Iris pigment epithelial cell (primary cell): ENCODE results near the gene PCDHGB3.
"Not testable (repeated sequence)": the region's sequence is repeated elsewhere in the genome, so short reads cannot be mapped to it uniquely, and the experiment has no call there.

ENCODE experiments used
- DNase-seq: peaks from one replicate; pipeline ENCODE4 v3.0.0-alpha.2; 2011; ENCODE audit warnings: low read depth

Gene PCDHGB3

DNA sequence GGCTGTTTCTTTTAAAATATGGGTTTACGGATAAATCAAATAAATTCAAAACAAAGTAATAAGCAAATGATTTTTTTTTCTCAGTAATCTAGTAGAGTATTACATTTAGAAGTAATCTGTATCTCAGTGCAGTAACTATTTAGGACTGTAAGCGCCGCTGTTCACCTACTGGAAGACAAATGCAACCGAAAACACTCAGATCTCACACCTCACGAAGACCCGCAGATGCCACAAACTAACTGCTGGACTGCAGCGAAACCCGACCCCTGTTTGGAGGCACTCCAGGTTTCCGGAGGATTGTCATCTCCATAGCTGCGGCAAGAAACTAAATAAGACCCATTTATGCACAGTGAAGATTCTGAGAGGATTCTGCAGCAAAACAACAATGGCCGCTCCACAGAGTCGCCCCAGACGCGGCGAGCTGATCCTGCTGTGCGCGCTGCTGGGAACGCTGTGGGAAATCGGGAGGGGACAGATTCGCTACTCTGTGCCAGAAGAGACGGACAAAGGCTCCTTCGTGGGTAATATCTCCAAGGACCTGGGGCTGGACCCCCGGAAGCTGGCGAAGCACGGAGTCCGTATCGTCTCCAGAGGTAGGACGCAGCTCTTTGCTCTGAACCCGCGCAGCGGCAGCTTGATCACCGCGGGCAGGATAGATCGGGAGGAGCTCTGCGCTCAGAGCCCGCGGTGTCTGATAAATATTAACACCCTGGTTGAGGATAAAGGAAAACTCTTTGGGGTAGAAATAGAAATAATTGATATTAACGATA is 22.6 kb downstream of the PCDHGB3 start, which contains the start of gene PCDHGA8:
TSS of gene PCDHGA8 (plus strand) at position 205 of the 770 bp plus-strand sequence. CDS start at position 386, 181 bp downstream.
- peak; percentile 27 for DNase-seq

DNA sequence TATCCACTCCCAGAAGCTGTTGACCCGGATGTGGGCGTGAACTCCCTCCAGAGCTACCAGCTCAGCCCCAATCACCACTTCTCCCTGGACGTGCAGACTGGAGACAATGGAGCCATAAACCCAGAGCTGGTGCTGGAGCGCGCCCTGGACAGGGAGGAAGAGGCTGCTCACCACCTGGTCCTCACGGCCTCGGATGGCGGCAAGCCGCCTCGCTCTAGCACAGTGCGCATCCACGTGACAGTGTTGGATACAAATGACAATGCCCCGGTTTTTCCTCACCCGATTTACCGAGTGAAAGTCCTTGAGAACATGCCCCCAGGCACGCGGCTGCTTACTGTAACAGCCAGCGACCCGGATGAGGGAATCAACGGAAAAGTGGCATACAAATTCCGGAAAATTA is 23.2 kb downstream of the PCDHGB3 start:
- no peak for DNase-seq

DNA sequence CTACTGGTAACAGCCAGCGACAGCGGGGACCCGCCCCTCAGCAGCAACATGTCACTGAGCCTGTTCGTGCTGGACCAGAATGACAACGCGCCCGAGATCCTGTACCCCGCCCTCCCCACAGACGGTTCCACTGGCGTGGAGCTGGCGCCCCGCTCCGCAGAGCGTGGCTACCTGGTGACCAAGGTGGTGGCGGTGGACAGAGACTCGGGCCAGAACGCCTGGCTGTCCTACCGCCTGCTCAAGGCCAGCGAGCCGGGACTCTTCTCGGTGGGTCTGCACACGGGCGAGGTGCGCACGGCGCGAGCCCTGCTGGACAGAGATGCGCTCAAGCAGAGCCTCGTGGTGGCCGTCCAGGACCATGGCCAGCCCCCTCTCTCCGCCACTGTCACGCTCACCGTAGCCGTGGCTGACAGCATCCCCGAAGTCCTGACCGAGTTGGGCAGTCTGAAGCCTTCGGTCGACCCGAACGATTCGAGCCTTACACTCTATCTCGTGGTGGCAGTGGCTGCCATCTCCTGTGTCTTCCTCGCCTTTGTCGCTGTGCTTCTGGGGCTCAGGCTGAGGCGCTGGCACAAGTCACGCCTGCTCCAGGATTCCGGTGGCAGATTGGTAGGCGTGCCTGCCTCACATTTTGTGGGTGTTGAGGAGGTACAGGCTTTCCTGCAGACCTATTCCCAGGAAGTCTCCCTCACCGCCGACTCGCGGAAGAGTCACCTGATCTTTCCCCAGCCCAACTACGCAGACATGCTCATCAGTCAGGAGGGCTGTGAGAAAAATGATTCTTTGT is 24.6 kb downstream of the PCDHGB3 start:
- DNase-seq: not testable (repeated sequence)

DNA sequence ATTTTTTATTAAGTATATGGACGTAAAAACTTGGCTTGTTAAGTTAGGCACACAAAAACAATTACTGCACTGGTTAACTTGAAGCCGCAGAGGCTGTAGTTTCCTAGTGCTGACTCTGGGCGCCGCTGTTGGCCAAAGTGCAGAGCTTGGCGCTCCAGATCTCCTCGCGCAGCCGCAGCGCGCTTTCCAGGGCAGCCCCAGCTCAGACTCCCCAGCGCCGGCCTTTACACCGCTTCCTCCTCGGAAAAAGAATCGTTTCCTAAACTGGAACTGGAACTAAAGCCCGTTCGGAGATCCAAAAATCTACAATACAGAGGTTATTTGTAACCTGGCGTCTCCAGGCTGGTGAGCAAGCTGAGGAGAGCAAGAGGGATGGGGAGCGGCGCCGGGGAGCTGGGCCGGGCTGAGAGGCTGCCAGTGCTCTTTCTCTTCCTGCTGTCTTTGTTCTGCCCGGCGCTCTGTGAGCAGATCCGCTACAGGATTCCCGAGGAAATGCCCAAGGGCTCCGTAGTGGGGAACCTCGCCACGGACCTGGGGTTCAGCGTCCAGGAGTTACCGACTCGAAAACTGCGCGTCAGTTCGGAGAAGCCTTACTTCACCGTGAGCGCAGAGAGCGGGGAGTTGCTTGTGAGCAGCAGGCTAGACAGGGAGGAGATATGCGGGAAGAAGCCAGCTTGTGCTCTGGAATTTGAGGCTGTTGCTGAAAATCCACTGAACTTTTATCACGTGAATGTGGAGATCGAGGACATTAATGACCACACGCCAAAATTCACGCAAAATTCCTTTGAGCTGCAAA is 27.9 kb downstream of the PCDHGB3 start, which contains the start of gene PCDHGB5:
TSS of gene PCDHGB5 (plus strand) at position 192 of the 796 bp plus-strand sequence. CDS start at position 373, 181 bp downstream.
- peak; percentile 67 for DNase-seq

DNA sequence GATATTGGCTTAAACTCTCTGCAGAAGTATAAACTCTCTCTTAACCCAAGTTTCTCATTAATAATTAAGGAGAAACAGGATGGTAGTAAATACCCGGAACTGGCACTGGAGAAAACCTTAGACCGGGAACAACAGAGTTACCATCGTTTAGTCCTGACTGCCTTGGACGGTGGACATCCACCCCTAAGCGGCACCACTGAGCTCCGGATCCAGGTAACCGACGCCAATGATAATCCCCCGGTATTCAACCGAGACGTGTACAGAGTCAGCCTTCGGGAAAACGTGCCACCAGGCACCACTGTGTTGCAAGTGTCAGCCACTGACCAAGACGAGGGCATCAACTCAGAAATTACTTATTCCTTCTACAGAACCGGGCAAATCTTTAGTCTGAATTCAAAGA is 28.6 kb downstream of the PCDHGB3 start:
- no peak for DNase-seq

GRCh38 chr5:141399555-141400258 is 29.7 kb downstream of the PCDHGB3 start:
- DNase-seq: no peak

- DNase-seq: peak; percentile 48
Measured at GRCh38 chr5:141402553-141403243, 32.7 kb downstream of the PCDHGB3 start, which contains the start of gene PCDHGA9. TSS of gene PCDHGA9 (plus strand) at chr5:141402778. CDS start at chr5:141402953, 175 bp downstream.

DNA sequence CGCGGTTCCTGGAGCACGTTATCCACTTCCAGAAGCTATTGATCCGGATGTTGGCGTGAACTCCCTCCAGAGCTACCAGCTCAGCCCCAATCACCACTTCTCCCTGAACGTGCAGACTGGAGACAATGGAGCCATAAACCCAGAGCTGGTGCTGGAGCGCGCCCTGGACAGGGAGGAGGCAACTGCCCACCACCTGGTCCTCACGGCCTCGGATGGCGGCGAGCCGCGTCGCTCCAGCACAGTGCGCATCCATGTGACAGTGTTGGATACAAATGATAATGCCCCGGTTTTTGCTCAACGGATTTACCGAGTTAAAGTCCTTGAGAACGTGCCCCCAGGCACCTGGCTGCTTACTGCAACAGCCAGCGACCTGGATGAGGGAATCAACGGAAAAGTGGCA is 33.3 kb downstream of the PCDHGB3 start:
- DNase-seq: no peak

DNA sequence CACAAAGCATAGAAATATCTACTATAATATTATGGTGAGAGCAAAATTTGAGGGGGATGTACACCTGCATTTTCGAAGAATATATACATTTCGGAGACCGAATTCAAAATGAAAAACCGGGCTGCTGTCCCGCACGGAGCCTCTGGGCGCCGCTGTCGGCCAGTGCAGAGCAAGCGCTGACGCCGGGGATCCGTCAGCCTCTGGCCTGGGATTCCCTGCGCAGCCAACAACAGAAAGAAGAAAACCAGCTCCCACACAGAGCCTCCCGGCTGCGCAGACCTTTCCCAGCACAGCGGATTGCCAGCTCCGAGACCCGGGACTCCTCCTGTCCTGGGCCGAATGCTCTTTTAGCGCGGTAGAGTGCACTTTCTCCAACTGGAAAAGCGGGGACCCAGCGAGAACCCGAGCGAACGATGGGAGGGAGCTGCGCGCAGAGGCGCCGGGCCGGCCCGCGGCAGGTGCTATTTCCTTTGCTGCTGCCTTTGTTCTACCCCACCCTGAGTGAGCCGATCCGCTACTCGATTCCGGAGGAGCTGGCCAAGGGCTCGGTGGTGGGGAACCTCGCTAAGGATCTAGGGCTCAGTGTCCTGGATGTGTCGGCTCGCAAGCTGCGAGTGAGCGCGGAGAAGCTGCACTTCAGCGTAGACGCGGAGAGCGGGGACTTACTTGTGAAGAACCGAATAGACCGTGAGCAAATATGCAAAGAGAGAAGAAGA is 37.9 kb downstream of the PCDHGB3 start, which contains the start of gene PCDHGB6:
TSS of gene PCDHGB6 (plus strand) at position 232 of the 716 bp plus-strand sequence. CDS start at position 414, 182 bp downstream.
- DNase-seq: peak; percentile 41

GRCh38 chr5:141409598-141410306 is 39.7 kb downstream of the PCDHGB3 start:
- no peak for DNase-seq

DNA sequence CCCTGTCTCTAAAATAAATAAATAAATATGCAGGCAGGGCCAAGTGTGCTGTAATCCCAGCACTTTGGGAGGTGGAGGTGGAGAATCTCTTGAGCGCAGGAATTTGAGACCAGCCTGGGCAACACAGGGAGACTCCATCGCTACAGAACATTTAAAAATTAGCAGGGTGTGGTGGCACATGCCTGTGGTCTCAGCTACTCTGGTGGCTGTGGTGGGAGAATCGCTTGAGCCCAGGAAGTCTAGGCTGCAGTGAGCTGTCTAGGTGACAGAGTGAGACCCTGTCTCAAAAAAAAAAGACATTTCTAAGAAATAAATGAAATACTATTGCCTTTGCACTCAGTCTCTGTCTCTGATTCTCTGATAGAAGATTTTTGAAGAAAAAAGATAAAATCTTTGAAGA is 41.5 kb downstream of the PCDHGB3 start:
- no peak for DNase-seq

- peak; percentile 74 for DNase-seq
Measured at GRCh38 chr5:141412854-141413539, 43.0 kb downstream of the PCDHGB3 start, which contains the start of gene PCDHGA10. TSS of gene PCDHGA10 (plus strand) at chr5:141412987. CDS start at chr5:141413176, 189 bp downstream.

DNA sequence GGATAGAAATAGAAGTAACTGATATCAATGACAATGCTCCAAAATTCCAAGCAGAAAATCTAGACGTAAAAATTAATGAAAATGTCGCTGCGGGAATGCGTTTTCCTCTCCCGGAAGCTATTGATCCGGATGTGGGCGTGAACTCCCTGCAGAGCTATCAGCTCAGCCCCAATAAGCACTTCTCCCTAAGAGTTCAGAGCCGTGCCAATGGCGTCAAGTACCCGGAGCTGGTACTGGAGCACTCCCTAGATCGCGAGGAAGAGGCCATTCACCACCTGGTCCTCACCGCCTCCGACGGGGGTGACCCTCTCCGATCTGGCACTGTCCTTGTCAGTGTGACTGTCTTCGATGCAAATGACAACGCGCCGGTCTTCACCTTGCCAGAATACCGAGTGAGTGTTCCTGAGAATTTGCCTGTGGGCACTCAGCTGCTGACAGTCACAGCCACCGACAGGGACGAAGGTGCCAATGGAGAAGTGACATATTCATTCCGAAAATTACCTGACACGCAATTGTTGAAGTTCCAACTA is 43.6 kb downstream of the PCDHGB3 start:
- DNase-seq: no peak

DNA sequence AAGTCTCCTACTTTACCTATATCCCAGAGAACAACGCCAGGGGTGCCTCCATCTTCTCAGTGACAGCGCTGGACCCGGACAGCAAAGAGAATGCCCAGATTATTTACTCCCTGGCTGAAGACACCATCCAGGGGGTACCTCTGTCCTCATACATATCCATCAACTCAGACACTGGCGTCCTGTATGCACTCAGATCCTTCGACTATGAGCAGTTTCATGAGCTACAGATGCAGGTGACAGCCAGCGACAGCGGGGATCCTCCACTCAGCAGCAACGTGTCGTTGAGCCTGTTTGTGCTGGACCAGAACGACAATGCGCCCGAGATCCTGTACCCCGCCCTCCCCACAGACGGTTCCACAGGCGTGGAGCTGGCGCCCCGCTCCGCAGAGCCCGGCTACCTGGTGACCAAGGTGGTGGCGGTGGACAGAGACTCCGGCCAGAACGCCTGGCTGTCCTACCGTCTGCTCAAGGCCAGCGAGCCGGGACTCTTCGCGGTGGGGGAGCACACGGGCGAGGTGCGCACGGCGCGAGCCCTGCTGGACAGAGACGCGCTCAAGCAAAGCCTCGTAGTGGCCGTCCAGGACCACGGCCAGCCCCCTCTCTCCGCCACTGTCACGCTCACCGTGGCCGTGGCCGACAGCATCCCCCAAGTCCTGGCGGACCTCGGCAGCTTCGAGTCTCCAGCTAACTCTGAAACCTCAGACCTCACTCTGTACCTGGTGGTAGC is 44.7 kb downstream of the PCDHGB3 start:
- not testable (repeated sequence) for DNase-seq

DNA sequence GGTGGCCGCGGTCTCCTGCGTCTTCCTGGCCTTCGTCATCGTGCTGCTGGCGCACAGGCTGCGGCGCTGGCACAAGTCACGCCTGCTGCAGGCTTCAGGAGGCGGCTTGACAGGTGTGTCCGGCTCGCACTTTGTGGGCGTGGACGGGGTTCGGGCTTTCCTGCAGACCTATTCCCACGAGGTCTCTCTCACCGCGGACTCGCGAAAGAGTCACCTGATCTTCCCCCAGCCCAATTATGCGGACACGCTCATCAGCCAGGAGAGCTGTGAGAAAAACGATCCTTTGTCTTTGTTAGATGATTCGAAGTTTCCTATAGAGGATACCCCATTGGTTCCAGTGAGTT is 45.2 kb downstream of the PCDHGB3 start:
- not testable (repeated sequence) for DNase-seq

DNA sequence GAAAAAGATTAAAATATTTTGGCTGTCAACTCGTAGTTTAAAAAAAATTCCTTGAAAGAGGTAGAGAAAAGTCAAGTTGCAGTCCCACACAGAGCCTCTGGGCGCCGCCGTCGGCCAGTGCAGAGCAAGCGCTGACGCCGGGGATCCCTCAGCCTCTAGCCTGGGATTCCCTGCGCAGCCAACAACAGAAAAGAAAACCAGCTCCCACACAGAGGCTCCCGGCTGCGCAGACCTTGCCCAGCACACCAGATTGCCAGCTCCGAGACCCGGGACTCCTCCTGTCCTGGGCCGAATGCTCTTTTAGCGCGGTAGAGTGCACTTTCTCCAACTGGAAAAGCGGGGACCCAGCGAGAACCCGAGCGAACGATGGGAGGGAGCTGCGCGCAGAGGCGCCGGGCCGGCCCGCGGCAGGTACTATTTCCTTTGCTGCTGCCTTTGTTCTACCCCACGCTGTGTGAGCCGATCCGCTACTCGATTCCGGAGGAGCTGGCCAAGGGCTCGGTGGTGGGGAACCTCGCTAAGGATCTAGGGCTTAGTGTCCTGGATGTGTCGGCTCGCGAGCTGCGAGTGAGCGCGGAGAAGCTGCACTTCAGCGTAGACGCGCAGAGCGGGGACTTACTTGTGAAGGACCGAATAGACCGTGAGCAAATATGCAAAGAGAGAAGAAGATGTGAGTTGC is 47.6 kb downstream of the PCDHGB3 start, which contains the start of gene PCDHGB7:
TSS of gene PCDHGB7 (plus strand) at position 184 of the 679 bp plus-strand sequence. CDS start at position 367, 183 bp downstream.
- DNase-seq: peak; percentile 85
